ENCODE measurements around the gene DGCR8.

Gene DGCR8

DNA sequence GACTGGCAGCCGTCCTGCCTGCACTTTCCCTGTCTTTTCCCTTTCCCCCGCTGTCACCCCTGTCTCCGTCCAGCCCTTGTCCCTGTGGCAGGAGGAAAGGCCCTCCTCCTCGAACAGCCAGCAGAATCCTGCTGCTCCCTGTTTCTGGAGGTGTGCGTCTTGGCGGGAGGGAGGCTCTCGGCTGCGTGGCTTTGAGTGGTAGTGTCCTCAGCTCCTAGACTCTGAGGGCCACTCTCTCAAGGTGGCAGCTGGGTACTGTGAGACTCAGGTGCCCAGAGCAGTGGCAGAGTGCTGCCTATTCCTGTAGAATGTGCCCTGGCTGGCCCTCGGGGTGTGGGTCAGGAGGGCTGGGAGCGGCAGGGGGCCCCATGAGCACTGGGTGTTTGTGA, 26.8 kb downstream of the DGCR8 start:
- no peaks in the 10 kb centered on the region for H4K20me1 ChIP-seq (ENCODE audit: insufficient read depth)
- H2AFZ ChIP-seq (ENCODE audit: low read depth): no peak overlapping the region
- no peaks in the 10 kb centered on the region for H3K36me3 ChIP-seq (ENCODE audit: insufficient read depth)
- no peak overlapping the region for H3K4me2 ChIP-seq
- no peaks in the 10 kb centered on the region for H3K27me3 ChIP-seq (ENCODE audit: insufficient read depth, low read depth)
- H3K79me2 ChIP-seq (ENCODE audit: insufficient read depth, low read depth): no peaks in the 10 kb centered on the region
- H3K4me1 ChIP-seq (ENCODE audit: low read depth, poor library complexity, severe bottlenecking): no peaks in the 10 kb centered on the region
- no peak overlapping the region for H3K9ac ChIP-seq
- H3K4me3 ChIP-seq (IDR thresholded peaks at IDR 0.05; ENCODE audit: insufficient read depth, low read depth, low read length): no peak overlapping the region
- TF ChIP-seq, protein P1, sequence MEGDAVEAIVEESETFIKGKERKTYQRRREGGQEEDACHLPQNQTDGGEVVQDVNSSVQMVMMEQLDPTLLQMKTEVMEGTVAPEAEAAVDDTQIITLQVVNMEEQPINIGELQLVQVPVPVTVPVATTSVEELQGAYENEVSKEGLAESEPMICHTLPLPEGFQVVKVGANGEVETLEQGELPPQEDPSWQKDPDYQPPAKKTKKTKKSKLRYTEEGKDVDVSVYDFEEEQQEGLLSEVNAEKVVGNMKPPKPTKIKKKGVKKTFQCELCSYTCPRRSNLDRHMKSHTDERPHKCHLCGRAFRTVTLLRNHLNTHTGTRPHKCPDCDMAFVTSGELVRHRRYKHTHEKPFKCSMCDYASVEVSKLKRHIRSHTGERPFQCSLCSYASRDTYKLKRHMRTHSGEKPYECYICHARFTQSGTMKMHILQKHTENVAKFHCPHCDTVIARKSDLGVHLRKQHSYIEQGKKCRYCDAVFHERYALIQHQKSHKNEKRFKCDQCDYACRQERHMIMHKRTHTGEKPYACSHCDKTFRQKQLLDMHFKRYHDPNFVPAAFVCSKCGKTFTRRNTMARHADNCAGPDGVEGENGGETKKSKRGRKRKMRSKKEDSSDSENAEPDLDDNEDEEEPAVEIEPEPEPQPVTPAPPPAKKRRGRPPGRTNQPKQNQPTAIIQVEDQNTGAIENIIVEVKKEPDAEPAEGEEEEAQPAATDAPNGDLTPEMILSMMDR (conservative IDR thresholded peaks at IDR 0.05; ENCODE audit: low read depth, low read length): no peak
- H3K27ac ChIP-seq: no peak overlapping the region

DNA sequence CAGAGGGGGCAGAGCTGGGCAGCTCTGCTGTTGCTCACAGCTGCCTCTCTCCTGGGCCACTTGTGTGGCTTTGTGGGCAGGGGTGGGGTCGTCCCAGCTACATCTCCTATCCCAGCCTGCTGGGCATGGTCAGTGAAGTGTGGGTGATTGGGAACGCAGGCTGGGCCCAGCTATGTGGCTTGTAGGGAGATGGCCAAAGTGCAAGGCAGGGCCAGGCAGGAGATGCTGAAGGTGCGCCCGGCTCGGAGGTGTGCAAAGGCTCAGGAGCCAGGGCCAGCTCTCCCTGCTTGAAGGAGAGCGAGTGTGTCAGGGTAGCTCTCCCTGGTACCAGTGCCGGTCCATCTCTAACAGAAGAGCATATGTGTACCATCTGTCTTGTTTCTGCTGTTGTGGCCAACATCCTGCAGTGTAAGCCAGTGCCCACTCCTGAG, 27.4 kb downstream of the DGCR8 start:
- no peaks in the 10 kb centered on the region for H4K20me1 ChIP-seq (ENCODE audit: insufficient read depth)
- no peaks in the 10 kb centered on the region for H3K36me3 ChIP-seq (ENCODE audit: insufficient read depth)
- H3K27me3 ChIP-seq (ENCODE audit: insufficient read depth, low read depth): no peaks in the 10 kb centered on the region
- H2AFZ ChIP-seq (ENCODE audit: low read depth): no peak overlapping the region
- TF ChIP-seq, protein P1 (conservative IDR thresholded peaks at IDR 0.05; ENCODE audit: low read depth, low read length): no peak
- no peak overlapping the region for H3K9ac ChIP-seq
- H3K79me2 ChIP-seq (ENCODE audit: insufficient read depth, low read depth): no peaks in the 10 kb centered on the region
- no peak overlapping the region for H3K4me3 ChIP-seq (IDR thresholded peaks at IDR 0.05; ENCODE audit: insufficient read depth, low read depth, low read length)
- no peak overlapping the region for H3K27ac ChIP-seq
- no peak overlapping the region for H3K4me2 ChIP-seq
- no peaks in the 10 kb centered on the region for H3K4me1 ChIP-seq (ENCODE audit: low read depth, poor library complexity, severe bottlenecking)

DNA sequence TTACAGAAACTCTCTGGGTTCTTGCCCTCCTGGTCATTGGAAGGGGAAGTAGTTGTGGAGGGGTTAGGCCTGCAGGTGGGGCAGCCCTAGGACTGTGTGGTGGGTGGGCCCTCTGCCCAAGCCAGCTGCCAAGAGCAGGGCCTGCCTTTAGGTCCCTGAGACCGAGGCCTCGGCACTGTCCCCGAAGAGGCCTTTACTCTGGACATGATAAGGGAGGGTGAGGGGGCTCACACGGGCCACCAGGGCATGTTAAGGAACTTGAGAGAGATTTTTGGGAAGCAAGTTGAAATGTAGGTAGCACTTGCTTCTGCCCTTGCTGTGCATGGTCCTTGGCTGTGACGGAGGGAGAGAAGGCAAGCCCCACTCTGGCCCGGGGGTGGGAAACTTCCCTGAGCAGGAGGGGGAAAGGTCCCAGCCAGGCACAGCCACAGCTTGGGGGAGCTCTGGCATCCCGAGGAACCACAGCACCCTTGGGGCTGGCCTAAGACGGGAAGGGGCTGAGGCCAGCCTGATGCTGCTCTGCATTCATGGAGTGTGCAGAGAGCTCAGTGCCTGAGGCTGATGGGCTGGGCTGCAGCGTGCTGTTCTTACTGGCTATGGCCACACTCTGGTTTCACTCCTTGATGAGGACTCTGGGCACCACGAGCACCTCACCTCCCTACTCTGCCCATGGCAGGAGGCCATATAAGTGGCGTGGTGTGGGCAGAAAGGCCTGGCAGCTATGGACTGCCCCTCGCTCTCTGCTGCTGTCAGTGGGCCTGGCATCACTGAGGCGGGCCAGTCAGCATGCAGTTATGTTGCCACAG, 28.1 kb downstream of the DGCR8 start:
- H3K4me1 ChIP-seq (ENCODE audit: low read depth, poor library complexity, severe bottlenecking): no peaks in the 10 kb centered on the region

DNA sequence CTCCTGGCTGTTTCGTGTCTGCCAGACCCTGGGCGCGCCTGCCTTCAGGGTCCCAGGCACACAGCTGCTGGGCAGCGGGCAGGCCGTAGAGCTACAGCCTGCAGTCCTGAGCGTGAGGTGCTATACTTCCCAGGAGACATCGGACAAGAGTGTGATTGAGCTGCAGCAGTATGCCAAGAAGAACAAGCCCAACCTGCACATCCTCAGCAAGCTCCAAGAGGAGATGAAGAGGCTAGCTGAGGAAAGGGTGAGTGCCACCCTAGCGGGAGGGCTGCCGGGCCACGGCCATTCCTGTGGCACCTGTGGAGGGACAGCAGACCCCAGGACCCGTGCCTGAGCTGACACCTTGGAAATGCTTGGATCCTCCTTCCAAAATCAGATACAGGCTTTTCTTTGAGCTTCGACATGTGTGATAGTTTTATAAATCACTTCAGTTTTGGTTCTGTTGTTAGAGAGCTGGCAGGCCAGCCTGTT, 28.8 kb downstream of the DGCR8 start:
- no peak overlapping the region for H3K4me3 ChIP-seq (IDR thresholded peaks at IDR 0.05; ENCODE audit: insufficient read depth, low read depth, low read length)
- H3K4me1 ChIP-seq (ENCODE audit: low read depth, poor library complexity, severe bottlenecking): no peaks in the 10 kb centered on the region
- H4K20me1 ChIP-seq (ENCODE audit: insufficient read depth): no peaks in the 10 kb centered on the region
- H3K27me3 ChIP-seq (ENCODE audit: insufficient read depth, low read depth): no peaks in the 10 kb centered on the region
- TF ChIP-seq, protein P1 (conservative IDR thresholded peaks at IDR 0.05; ENCODE audit: low read depth, low read length): no peak
- no peak overlapping the region for H3K9ac ChIP-seq
- no peak overlapping the region for H3K4me2 ChIP-seq
- H3K79me2 ChIP-seq (ENCODE audit: insufficient read depth, low read depth): no peaks in the 10 kb centered on the region
- H3K36me3 ChIP-seq (ENCODE audit: insufficient read depth): no peaks in the 10 kb centered on the region
- H2AFZ ChIP-seq (ENCODE audit: low read depth): no peak overlapping the region
- no peak overlapping the region for H3K27ac ChIP-seq

More for the DNA sequence above, 28.1 kb downstream of the DGCR8 start:
- Histone ChIP-seq H3K9ac (no peak overlapping the region), H3K4me3 (IDR thresholded peaks at IDR 0.05; ENCODE audit: insufficient read depth, low read depth, low read length) (no peak overlapping the region), H3K27me3 (ENCODE audit: insufficient read depth, low read depth) (no peaks in the 10 kb centered on the region), H3K79me2 (ENCODE audit: insufficient read depth, low read depth) (no peaks in the 10 kb centered on the region), H2AFZ (ENCODE audit: low read depth) (no peak overlapping the region), H3K27ac (no peak overlapping the region), H4K20me1 (ENCODE audit: insufficient read depth) (no peaks in the 10 kb centered on the region), H3K4me2 (no peak overlapping the region), H3K36me3 (ENCODE audit: insufficient read depth) (no peaks in the 10 kb centered on the region)
- TF ChIP-seq, protein P1 (conservative IDR thresholded peaks at IDR 0.05; ENCODE audit: low read depth, low read length): no peak

Measured in KMS-11 (cell line).